Mucosa of stomach (tissue), 1 donor: ENCODE data around the gene HSPG2.
"Not testable (repeated sequence)": the region's sequence is repeated elsewhere in the genome, so short reads cannot be mapped to it uniquely, and the experiment has no call there.

Experiments
- H3K27me3 ChIP-seq: one replicate; pipeline ENCODE4 v1.7.0; 2013; ENCODE audit warnings: mild to moderate bottlenecking, low read length; ENCODE audit not compliant: control insufficient read depth, insufficient read depth
- H3K36me3 ChIP-seq: one replicate; pipeline ENCODE4 v1.7.0; 2013; ENCODE audit warnings: low read length; ENCODE audit not compliant: control insufficient read depth, insufficient read depth
- H3K4me1 ChIP-seq: one replicate; pipeline ENCODE4 v1.7.0; 2013; ENCODE audit warnings: mild to moderate bottlenecking, low read length; ENCODE audit not compliant: control insufficient read depth, insufficient read depth
- H3K4me3 ChIP-seq: one replicate; pipeline ENCODE4 v1.7.0; 2013; ENCODE audit warnings: low read length
- H3K9ac ChIP-seq: one replicate; pipeline ENCODE4 v1.7.0; 2013; ENCODE audit warnings: mild to moderate bottlenecking, low read length, moderate library complexity
- H3K9me3 ChIP-seq: one replicate; pipeline ENCODE4 v1.7.0; 2013; ENCODE audit warnings: mild to moderate bottlenecking, low read length, moderate library complexity; ENCODE audit not compliant: control insufficient read depth
- donor health status: Pancreatic carcinoma.

The HSPG2 gene

DNA sequence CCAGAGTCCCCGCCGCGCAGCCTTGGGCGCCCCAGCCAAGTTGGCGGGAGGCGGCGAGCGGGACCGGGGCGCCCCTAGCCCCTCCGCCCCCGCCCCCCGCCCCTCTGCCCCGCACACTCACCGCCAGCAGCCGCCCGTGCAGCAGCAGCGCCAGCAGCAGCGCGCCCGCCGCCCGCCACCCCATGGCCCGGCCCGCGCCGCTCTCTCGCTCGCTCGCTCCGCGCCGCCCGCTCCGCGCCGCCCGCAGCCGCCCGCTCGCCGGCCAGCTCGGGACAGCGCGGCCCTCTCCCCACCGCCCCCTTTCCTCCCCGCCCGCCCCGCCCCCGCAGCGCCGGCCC, at the start of gene HSPG2:
HSPG2 (minus strand) TSS at position 277 of the 338 bp plus-strand sequence; CDS start at position 184, 93 bp downstream.
- Histone ChIP-seq H3K27me3 (no peaks in the 10 kb centered on the region), H3K4me3 (peak within 1 kb of the TSS; percentile 51), H3K36me3 (no peaks in the 10 kb centered on the region), H3K9ac (peak within 1 kb of the TSS; percentile 72), H3K9me3 (no peaks in the 10 kb centered on the region), H3K4me1 (peaks cover 70% of the 10 kb centered on the region)

DNA sequence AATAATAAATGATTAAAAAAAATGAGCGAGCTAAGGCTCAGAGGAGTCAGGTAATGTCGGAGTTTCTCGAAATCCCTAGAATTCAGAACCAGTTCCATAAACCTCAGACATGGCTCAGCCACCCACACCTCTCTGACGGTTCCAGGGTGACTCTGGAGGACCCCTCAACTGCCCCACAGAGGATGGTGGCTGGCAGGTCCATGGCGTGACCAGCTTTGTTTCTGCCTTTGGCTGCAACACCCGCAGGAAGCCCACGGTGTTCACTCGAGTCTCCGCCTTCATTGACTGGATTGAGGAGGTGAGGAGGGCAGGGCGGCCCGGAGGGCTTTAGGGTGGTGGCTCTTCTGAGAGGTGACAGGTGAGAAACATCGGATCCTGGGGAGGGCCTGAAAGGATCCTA, 49.3 kb upstream of the HSPG2 start:
- H3K36me3 ChIP-seq, H3K9ac ChIP-seq: not testable (repeated sequence)

DNA sequence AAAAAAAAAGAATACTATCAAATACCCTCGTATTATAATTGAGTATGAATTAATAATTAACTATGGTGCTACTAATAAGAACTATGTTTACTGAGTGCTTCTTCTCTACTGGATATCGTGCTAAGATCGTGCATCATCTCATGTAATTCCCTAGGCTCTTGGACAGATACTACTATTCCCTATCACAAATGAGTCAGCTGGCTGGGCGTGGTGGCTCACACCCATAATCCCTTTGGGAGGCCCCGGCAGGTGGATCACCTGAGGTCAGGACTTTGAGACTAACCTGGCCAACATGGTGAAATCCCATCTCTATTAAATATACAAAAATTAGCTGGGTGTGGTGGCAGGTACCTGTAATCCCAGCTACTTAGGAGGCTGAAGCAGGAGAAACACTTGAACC, 48.8 kb upstream of the HSPG2 start:
- H3K4me3 ChIP-seq, H3K9me3 ChIP-seq, H3K4me1 ChIP-seq, H3K9ac ChIP-seq, H3K36me3 ChIP-seq, H3K27me3 ChIP-seq: not testable (repeated sequence)

More for the DNA sequence above, 49.3 kb upstream of the HSPG2 start:
- not testable (repeated sequence) for H3K4me1 ChIP-seq, H3K9me3 ChIP-seq, H3K27me3 ChIP-seq, H3K4me3 ChIP-seq

DNA sequence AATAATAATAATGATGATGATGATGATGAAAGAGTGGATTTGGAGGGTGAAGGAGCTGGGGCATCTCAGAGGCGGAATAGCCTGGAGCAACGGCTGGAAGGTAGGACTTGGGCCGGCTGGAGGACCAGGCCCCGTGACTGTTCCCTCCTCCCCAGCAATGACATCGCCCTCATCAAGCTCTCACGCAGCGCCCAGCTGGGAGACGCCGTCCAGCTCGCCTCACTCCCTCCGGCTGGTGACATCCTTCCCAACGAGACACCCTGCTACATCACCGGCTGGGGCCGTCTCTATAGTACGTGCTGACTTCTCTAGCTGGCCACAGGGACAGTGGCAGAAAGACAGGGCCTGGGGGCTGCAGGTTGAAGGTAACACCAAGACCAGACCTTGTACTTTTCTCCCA, 46.4 kb upstream of the HSPG2 start:
- not testable (repeated sequence) for H3K27me3 ChIP-seq, H3K9me3 ChIP-seq, H3K4me3 ChIP-seq, H3K36me3 ChIP-seq, H3K4me1 ChIP-seq, H3K9ac ChIP-seq

DNA sequence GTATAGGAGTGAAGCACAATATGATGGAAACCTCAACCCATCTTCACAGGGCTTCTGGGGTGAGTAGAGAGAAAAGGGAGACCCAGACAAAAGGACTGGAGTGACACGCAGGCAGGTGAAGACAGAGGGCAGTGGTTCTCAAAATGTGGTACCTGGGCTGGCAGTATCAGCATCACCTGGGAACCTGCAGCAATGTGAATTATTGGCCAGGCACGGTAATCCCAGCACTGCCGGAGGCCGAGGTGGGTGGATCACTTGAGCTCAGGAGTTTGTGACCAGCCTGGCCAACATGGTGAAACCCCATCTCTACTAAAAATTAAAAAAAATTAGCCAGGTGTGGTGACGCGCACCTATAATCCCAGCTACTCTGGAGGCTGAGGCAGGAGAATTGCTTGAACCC, 45.0 kb upstream of the HSPG2 start:
- H3K9ac ChIP-seq, H3K4me1 ChIP-seq, H3K4me3 ChIP-seq, H3K27me3 ChIP-seq, H3K36me3 ChIP-seq, H3K9me3 ChIP-seq: not testable (repeated sequence)

DNA sequence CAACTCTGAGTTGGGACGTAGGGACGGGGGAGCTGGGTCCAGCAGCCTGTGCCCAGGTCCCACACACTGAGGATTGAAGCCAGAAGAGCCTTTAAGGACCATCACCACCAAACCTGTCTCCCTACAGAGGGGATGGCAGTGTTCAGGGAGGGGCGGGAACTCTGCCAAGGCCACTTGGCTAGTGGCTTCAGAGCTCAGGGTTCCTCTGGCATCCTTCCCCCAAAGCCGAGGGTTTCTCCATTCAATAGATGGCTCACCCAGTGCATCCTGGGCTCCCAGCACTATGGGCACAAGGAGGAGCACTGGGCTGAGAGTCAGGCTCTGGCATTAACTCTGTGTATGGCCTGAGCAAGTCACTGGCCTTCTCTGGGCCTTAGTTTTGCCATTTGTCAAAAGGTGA, 44.1 kb upstream of the HSPG2 start:
- not testable (repeated sequence) for H3K4me3 ChIP-seq, H3K9ac ChIP-seq, H3K27me3 ChIP-seq, H3K36me3 ChIP-seq, H3K9me3 ChIP-seq, H3K4me1 ChIP-seq

DNA sequence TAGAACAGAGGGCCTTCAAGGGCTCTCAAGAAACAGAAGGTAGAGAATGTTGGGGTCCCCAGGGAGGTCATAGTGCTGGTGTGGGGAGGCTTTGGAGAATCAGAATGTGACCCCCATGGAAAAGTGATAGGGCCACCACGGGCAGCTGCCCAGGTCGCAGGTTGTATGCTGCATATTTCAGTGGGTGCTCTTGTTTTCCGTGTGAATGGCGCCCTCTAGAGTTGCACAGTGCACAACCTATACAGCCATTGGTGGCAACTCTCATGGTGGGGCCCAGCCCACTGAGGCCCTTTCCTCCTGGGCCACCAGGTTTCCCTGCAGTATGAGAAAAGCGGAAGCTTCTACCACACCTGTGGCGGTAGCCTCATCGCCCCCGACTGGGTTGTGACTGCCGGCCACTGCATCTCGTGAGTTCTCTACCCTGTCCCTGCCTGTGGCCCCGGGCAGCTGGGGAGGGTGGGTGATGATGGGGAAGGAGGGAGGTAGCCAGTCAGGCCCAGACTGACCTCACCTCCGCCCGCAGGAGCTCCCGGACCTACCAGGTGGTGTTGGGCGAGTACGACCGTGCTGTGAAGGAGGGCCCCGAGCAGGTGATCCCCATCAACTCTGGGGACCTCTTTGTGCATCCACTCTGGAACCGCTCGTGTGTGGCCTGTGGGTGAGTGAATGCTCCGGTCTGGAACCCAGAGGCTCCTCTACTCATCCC, 43.6 kb upstream of the HSPG2 start:
- H3K27me3 ChIP-seq, H3K4me3 ChIP-seq, H3K9me3 ChIP-seq: not testable (repeated sequence)

DNA sequence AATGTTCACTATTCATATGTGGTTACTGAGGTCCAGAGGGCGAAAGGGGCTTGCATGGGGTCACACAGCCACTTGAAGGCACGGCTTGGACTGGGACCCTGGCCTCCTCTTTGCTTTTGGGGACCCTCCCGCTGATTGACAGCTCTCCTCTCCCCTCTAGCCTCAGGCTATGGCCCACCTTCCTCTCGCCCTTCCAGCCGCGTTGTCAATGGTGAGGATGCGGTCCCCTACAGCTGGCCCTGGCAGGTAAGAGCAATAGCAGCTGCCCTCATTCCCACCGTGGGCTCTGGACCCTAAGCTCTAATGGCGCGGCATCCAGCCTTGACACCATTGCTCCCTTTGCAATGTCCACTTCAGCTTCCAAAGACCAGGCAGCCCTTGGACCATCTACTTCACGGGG, 41.1 kb upstream of the HSPG2 start:
- H3K4me3 ChIP-seq = not testable (repeated sequence)

More for the DNA sequence above, 43.6 kb upstream of the HSPG2 start:
- not testable (repeated sequence) for H3K4me1 ChIP-seq, H3K36me3 ChIP-seq, H3K9ac ChIP-seq

DNA sequence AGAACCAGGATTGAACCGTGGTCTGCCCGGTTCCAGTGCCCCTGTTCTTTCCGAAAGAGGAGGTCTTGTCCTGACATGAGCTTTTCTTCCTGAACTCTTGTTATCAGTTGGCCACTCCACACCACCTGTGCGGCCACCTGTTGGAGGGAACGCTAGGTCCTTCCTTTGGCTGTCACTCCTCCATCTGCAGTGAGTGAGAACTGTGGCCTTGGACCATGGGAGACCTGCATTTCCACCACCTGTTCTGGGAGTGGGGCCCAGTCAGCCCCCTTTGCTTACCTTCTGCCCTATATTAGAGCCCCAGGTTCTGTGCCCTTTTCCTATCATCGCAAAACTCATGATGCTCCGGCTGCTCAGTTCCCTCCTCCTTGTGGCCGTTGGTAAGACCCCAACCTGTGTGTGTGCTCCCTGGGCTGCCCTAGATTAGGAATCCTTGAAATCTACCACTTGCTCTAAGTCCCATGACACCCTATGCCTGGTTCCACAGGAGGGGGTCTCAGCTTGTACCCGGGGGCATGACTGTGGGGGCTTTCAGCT, 39.7 kb upstream of the HSPG2 start, which contains the start of gene CELA3B:
CELA3B (plus strand) TSS at position 320 of the 537 bp plus-strand sequence; CDS start at position 338, 18 bp downstream.
- not testable (repeated sequence) for H3K4me3 ChIP-seq, H3K4me1 ChIP-seq, H3K27me3 ChIP-seq, H3K9ac ChIP-seq, H3K36me3 ChIP-seq, H3K9me3 ChIP-seq

More for the DNA sequence above, 41.1 kb upstream of the HSPG2 start:
- H3K36me3 ChIP-seq, H3K9ac ChIP-seq, H3K27me3 ChIP-seq, H3K4me1 ChIP-seq, H3K9me3 ChIP-seq: not testable (repeated sequence)

DNA sequence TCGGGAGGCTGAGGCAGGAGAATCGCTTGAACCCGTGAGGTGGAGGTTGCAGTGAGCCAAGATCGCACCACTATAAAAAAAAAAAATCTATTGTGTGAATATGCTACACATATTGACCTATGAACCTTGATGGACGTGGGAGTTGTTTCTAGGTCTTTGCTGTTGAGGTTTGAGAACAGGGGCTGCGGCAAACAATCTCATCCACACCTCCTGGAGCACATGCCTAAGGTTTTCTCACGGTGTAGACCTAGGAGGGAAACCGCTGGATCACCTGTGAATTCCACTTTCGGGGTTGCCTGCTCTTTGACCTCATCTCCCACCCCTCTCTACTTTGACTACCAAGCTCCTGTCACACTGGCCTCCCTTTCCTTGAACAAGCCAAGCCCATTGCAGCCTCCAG, 38.2 kb upstream of the HSPG2 start:
- H3K36me3 ChIP-seq, H3K9ac ChIP-seq, H3K27me3 ChIP-seq, H3K4me3 ChIP-seq, H3K9me3 ChIP-seq, H3K4me1 ChIP-seq: not testable (repeated sequence)

DNA sequence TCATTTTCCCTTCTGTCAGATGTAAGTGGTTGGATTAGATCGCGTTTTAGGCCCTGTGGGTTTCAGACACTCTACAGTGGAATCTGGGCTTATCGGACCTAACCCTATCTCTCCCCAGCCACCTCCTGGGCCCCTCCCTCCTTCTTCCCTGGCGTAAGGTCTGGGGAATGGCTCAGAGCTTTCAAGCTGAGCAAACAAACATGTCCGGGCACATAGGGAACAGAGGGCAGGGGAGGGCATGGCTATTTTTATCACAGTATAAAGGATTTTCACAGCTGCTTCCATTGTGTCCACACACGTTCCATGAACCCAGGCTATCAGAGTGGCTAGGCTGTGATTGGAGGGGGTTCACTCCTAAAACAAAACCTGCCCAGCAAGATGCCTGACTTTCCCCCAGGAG, 37.6 kb upstream of the HSPG2 start:
- H3K9me3 ChIP-seq, H3K4me3 ChIP-seq, H3K9ac ChIP-seq, H3K27me3 ChIP-seq, H3K4me1 ChIP-seq, H3K36me3 ChIP-seq: not testable (repeated sequence)

DNA sequence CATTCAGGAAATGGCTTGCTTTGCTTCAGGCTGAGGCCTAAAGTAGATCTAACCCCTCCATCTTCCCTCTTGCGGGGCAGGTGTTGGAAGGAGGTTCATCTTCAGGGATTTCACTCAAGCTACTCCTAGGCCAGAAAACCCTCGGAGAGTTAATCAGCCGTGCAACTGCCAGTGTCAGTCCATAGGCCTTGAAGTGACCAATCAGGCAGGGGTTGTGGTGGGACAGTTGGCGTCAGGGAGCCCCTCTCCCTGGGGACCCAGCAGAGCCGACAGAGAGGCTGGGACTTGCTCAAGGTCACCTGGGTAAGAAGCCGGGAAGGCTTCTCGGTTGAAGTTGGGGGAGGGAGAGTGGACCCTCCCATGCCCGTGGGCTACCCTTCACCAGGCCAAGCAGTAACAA, 36.8 kb upstream of the HSPG2 start:
- not testable (repeated sequence) for H3K9ac ChIP-seq, H3K27me3 ChIP-seq, H3K4me3 ChIP-seq, H3K9me3 ChIP-seq, H3K4me1 ChIP-seq, H3K36me3 ChIP-seq

DNA sequence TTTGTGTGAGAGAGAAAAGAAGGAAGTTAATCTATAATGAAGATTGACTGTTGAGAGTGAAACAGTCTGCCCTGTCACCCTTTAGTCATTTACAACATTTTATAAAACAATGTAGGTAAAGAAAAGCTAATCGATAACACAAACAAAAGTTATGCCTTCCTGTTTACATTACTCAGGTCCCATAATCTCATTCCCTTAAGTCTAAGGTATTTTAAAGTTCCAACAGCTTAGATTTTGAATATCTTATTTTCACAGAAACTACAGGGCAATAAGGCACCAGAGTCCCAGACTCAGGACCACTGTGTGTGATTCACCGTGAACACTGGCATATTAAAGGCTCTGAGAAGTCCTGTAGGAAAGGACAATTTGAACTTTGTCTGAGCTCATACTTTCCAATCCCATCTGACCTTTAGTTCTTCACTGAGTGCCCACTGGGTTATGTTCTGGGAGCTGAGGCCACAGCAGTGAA, 35.9 kb upstream of the HSPG2 start:
- H3K4me1 ChIP-seq, H3K36me3 ChIP-seq, H3K4me3 ChIP-seq, H3K27me3 ChIP-seq, H3K9me3 ChIP-seq, H3K9ac ChIP-seq: not testable (repeated sequence)
